Measurements from ENCODE around the gene CLASP1.

CLASP1 gene

GRCh38 chr2:121408641-121409040 is 240.6 kb downstream of the CLASP1 start:
- no peaks in the 10 kb centered on the region for H3K27me3 ChIP-seq (ENCODE audit: insufficient read depth, low read depth, severe bottlenecking)
- no peaks in the 10 kb centered on the region for H3K9me3 ChIP-seq (ENCODE audit: severe bottlenecking)
- H3K27ac ChIP-seq = no peak overlapping the region
- H3K4me3 ChIP-seq (ENCODE audit: low read depth, low read length) = no peak overlapping the region
- H3K36me3 ChIP-seq = peaks cover 37% of the 10 kb centered on the region
- no peak for TF ChIP-seq CTCF (IDR thresholded peaks at IDR 0.05; ENCODE audit: low read depth, low read length)
- DNase-seq = no peak

DNA sequence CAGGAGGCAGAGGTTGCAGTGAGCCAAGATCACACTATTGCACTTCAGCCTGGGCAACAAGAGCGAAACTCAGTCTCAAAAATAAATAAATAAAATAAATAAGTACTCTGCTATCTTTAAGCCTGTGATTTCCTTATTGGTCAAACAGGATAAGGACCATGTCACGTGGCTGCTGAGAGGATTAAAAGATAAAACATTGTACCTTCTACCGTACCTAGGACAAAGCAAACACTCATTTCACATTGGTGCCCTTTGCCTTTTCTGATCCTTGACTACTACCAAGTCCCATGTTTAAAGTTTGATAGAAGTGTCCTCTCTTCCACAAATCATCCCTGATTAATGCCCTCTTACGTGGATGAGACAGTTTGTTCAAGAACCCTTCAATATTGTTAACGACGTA is 244.0 kb downstream of the CLASP1 start:
- H3K27me3 ChIP-seq (ENCODE audit: insufficient read depth, low read depth, severe bottlenecking) = no peaks in the 10 kb centered on the region
- TF ChIP-seq CTCF (IDR thresholded peaks at IDR 0.05; ENCODE audit: low read depth, low read length) = no peak
- no peak overlapping the region for H3K27ac ChIP-seq
- no peaks in the 10 kb centered on the region for H3K9me3 ChIP-seq (ENCODE audit: severe bottlenecking)
- no peak for DNase-seq
- peaks cover 67% of the 10 kb centered on the region for H3K36me3 ChIP-seq
- no peak overlapping the region for H3K4me3 ChIP-seq (ENCODE audit: low read depth, low read length)

GRCh38 chr2:121400201-121400600 is 249.1 kb downstream of the CLASP1 start:
- no peak for DNase-seq
- Histone ChIP-seq H3K36me3 (peaks cover 66% of the 10 kb centered on the region), H3K27ac (no peak overlapping the region), H3K27me3 (ENCODE audit: insufficient read depth, low read depth, severe bottlenecking) (no peaks in the 10 kb centered on the region), H3K9me3 (ENCODE audit: severe bottlenecking) (no peaks in the 10 kb centered on the region), H3K4me3 (ENCODE audit: low read depth, low read length) (no peak overlapping the region)
- TF ChIP-seq CTCF (IDR thresholded peaks at IDR 0.05; ENCODE audit: low read depth, low read length) = no peak

DNA sequence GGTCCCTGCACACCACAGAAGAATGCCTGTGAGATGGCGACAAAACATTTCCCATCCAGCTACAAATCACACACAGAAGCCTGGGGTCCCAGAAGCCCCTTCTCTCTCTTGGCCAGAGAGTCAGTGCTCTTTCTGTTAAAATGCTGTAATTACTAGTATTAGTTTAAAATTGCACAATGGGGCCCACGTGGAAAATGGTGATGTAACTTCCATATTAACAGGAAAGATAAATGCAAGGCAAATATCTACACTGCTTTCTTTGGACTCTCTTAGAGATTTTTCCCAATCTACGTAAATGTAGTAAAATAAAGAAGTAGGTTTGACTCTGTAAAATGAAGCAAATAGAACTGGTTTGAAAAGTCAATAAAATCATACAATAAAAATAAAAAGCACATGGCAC is 250.4 kb downstream of the CLASP1 start:
- no peak for TF ChIP-seq CTCF (IDR thresholded peaks at IDR 0.05; ENCODE audit: low read depth, low read length)
- H3K27ac ChIP-seq = no peak overlapping the region
- peaks cover 72% of the 10 kb centered on the region for H3K36me3 ChIP-seq
- H3K4me3 ChIP-seq (ENCODE audit: low read depth, low read length) = no peak overlapping the region
- H3K27me3 ChIP-seq (ENCODE audit: insufficient read depth, low read depth, severe bottlenecking) = no peaks in the 10 kb centered on the region
- H3K9me3 ChIP-seq (ENCODE audit: severe bottlenecking) = no peaks in the 10 kb centered on the region
- DNase-seq = no peak

GRCh38 chr2:121390082-121390692 is 259.1 kb downstream of the CLASP1 start:
- Histone ChIP-seq H3K9me3 (ENCODE audit: severe bottlenecking) (no peaks in the 10 kb centered on the region), H3K27me3 (ENCODE audit: insufficient read depth, low read depth, severe bottlenecking) (no peaks in the 10 kb centered on the region), H3K27ac (no peak overlapping the region), H3K4me3 (ENCODE audit: low read depth, low read length) (no peak overlapping the region), H3K36me3 (peaks cover 36% of the 10 kb centered on the region)
- TF ChIP-seq CTCF (IDR thresholded peaks at IDR 0.05; ENCODE audit: low read depth, low read length) = no peak
- no peak for DNase-seq

DNA sequence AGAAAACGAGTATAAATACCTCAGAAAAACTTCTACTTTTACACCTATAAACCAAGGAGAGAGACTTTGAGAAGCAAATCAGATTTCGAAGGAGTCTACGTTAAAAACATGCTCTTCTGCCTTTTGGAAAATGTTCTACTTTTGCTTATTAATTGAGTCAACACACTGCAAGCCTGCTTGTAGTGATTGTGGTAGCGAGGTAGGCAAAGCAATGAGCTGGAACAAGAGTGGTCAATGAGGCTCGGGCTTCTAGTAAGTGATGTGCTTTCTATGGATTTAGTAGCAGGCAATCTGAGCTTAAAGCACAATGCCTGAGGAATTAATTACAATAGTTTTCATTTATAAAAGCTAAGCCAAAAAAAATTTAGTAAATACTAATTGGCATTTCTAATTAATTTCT is 260.9 kb downstream of the CLASP1 start:
- Histone ChIP-seq H3K27ac (no peak overlapping the region), H3K27me3 (ENCODE audit: insufficient read depth, low read depth, severe bottlenecking) (no peaks in the 10 kb centered on the region), H3K36me3 (peaks cover 36% of the 10 kb centered on the region), H3K4me3 (ENCODE audit: low read depth, low read length) (no peak overlapping the region), H3K9me3 (ENCODE audit: severe bottlenecking) (no peaks in the 10 kb centered on the region)
- DNase-seq = no peak
- TF ChIP-seq CTCF (IDR thresholded peaks at IDR 0.05; ENCODE audit: low read depth, low read length) = no peak

Data from WERI-Rb-1 (cell line).